NCI-H2029 (cell line): ENCODE measurements around the gene STUM.

Experiments used
- DNase-seq: peaks from one replicate; lab custom pipeline; 2025; lab: John Stamatoyannopoulos, UW

Gene STUM

DNA sequence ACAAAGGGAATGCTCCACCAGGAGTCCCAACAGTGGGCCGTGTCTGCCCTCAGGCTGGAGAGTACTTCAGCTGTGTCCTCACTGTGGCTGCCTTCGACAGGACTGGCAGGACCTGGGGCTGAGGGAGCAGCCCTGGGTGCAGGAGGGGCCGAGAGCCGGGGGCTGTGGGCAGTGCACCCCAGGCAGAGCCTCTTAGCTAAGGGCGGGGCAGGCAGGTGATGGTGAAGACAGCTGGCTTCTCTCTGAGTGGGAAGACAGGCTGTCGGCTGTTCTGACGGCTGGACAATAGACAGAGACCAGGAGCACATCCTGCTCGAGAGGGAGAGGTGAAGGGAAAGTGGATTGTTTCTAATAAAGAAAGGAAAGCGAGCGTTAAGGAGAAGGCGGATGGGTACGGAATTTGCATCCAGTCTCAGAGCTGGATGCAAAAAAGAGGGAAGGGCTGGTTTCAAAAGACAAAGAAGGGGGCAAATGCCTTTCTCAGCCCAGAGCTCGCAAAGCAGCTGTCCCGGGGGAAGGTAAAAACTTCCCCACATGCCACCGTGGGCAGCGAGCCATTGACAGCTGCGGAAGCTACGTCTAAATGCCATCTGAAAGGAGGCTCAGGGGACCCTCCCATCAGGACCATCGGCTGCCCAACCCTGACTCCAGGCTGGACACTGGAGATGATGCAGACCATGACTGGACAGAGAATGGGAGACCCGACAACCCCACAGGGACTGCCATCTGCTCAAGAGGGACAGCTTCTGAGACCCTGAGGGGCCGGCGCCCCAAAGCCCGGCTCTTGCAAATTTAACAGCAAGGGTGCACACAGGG is 92.0 kb downstream of the STUM start:
- DNase-seq: no peak

- DNase-seq: no peak
Observed at GRCh38 chr1:226641671-226642231, 93.2 kb downstream of the STUM start.

- no peak for DNase-seq
Observed at GRCh38 chr1:226642421-226642820, 93.9 kb downstream of the STUM start.

DNA sequence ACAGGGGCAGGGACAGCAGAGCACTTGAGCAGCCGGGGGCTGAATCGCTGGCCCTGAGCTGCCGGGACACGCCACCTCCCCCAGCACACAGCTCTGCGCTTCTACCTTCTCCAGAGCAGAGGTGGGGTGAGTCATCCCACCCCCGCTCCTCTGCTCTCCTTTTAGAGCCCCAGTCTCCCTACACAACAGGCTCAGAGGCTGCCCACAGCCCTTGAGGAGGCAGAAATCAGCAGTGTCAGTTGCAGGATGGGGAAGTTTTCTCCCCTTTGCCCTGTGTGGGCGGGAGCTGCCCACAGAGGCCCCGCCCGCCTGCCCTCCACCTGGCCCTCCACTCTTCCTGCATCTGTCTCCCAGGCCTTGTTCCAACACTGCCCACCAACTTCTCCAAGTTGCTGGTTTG is 94.6 kb downstream of the STUM start:
- DNase-seq: no peak

- no peak for DNase-seq
Observed at GRCh38 chr1:226643611-226644540, 95.3 kb downstream of the STUM start.

GRCh38 chr1:226644541-226645176 is 96.1 kb downstream of the STUM start:
- DNase-seq: no peak

DNA sequence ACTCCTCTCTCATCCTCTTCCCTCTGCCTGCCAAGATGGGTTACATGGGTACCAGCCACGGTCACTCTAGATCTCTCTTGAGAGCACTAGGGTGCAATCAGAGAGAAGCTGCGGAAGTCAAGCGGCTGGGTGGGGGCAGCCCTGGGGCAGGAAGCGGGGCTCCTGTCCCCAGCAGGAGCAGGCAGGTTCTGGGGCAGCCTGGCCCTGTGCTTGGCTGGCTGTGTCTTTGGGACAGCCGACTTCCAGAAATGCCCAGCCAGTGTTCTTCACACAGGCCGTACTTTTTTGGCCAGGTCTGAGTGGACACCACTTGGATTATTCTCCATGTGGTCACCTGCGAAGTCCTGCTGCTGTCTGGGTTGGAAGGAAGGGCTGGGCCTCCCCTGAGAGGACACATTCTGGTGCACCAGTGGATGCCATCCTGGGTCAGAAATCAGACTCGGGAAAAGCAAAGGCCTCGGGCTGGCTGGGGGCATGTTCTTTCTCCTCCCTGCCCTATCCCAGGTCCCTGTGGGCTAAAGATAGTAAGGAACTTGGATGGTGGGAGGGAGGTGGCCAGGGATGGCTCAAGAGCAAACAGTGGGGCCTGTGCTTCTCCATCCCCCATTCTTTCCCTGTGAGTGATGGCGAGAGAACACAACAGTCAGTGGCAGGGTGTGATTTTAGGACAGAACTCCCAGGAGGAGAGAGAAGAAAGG is 96.9 kb downstream of the STUM start:
- no peak for DNase-seq

DNA sequence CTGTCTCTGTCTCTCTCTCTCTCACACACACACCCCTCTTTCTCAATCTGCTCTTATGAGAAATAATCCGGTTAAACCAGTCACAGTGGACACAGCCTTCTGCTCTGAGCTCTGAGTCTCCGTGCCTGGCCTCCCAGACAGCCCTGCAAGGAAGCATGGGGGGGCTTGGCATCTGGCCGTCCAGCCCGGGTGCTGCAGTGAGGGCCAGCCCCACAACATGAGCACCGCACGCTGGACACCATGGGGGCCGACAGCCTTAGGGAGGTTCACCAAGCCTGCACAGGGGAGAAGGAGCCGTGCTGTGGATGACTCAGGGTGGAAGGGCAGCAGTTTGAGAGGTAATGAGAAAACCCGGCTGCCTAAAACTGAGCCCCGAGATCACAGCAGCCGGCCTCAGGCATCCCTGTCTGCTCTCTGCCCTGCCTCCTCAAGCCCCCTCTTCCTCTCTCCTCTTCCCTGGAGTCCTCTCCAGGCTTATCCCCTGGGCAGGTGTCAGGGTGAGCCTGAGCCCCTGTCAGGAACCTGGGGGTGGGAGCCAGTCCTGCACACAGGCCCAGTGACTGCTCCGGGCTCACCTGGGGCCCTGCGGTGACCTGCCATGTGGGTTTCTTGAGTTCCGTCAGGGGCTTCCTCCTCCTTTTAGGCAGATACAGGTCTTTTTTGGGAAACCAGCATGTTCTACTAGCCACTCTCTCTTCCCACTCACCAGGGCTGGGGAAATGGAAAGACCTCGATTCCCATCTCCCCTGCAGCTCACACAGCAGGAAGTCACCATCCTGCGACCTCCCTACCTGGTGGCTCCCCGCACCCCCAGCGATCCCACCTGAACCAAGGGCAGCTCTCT is 97.7 kb downstream of the STUM start:
- no peak for DNase-seq

DNA sequence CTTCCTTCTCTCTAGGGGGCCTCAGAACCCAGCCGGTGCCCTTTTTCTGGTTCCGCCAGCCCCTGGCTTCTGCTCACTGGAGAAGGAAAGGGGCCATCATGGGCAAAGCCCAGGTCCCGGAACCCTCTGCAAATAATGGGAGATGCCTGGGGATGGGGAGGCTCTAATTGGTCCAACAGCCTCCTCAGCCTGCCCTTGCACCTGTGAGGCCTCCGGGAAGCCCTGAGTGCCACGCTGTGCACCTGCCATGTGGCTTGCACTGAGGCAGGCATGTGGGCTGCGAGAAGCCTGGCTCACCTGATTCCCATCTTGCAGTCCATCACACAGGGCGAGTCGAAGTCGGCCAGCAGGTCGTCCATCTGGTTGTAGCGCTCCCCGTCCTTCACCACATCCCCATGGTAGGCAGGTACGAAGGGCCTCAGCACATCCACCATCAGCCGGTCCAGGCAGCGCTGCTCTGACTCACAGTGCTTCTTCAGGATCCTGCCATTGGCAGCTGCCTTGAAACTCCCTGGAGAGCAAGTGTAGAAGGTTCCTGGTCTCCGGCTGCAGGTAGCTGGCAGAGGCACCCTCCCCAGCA is 98.4 kb downstream of the STUM start:
- DNase-seq: no peak

DNA sequence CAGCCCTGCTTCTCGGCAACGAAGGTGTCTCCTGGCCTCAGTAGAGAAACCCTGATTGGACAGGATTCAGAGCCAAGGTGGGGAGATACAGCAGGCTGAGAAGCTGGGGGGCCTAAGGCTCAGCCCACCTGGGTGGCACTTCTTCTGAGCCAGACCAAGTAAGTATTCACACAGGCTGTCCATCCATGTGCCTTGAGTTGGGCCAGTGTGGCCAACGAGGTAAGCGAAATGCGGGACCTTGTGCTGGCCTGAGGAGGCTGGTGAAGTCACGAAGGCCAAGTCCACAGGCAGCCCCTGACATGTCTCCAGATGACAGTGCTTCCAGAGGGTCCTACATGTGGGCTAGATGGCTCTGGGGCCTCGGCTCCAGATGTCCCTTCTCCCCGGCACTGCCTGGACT is 99.2 kb downstream of the STUM start:
- no peak for DNase-seq

DNA sequence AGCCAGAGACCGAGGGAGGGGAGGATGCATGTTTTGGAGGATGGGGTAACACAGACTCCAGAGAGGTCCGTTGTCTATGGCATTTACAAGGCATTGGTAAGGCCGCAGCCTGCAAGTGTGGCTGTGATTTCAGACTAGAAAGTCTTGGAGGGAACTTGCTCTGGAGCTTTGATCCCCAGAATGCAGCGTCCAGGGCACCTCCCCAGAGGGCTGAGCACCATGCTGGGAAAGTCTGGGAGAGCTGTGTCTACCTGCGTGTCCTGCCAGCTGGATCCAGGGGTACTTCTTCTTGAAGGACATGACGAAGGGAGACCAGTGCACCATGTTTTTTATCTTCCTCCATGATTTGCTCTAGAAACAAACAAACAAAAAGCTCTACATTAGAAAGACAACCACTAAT is 99.9 kb downstream of the STUM start:
- no peak for DNase-seq

- no peak for DNase-seq
Observed at GRCh38 chr1:226649244-226649643, 100.7 kb downstream of the STUM start.

GRCh38 chr1:226649780-226650179 is 101.2 kb downstream of the STUM start:
- DNase-seq: no peak

DNA sequence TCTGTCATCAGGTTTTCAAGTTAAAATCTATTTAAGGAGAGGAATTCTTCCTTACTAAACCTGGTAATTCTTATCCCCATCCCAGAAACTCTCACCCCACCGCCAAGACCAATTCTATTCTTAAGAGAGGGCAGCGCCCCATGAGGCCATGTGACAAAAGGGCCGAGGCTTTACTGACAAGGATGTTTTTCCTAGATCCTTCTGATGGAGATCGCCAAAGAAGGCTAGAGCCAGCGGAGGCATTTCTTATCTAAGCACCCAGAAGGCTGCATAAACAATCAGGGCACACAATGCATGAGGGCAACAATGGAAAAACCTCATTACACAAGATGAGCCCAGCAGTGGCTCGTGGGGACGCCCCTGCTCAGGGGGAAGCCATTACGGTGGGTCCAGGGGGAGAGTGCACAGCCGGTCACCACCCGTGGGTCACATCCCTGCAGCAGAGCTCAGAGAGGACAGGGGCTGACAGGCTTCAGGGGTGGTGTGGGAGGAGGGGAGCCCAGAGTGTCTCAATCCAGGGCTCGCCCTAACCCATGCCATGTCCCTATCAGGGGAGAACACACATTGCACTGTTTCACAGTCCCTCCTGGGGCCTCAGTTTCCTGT is 101.8 kb downstream of the STUM start:
- no peak for DNase-seq

GRCh38 chr1:226651041-226651731 is 102.6 kb downstream of the STUM start:
- no peak for DNase-seq

DNA sequence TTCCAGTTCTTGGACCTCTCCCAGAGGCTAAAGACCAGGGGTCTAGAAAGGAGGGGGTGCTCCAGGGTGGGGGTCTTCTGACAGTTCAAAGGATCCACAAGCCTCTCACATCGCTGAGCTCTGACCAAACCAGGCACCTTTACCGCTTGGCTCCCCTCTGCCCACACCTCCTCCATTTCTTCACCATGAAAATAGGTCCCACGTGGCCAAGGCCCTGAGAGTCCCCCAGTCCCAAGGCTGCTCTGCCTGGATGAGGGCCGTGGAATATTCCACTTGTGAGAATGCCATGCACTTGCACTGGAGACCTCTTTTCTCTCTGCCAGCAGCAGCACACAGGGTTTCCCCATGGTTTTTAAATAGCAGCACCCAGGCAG is 103.2 kb downstream of the STUM start:
- DNase-seq: no peak

GRCh38 chr1:226652613-226653012 is 104.0 kb downstream of the STUM start:
- DNase-seq: no peak

GRCh38 chr1:226653311-226653921 is 104.9 kb downstream of the STUM start:
- DNase-seq: no peak
